Chondrocyte (in vitro differentiated cells): ENCODE measurements around the gene RWDD3. TPM values are rescaled to one million over a fixed set of nuclear protein-coding genes. Genes with fewer than 3 reads are reported as not detected.
A peak's percentile ranks its signal among the peaks of the same experiment; 100 is the strongest.

Experiments used
- DNase-seq: peaks from one replicate; pipeline ENCODE4 v3.0.0; 2021; ENCODE audit warnings: mixed read lengths, low spot score
- H3K27ac Mint-ChIP-seq: one replicate; pipeline ENCODE4 v1.8.0; 2021; ENCODE audit warnings: mild to moderate bottlenecking, moderate library complexity, mixed read lengths; ENCODE audit not compliant: unreplicated experiment
- H3K27me3 Mint-ChIP-seq: 2 replicates; pipeline ENCODE4 v1.8.0; 2021; ENCODE audit warnings: low read depth, mixed read lengths
- H3K36me3 Mint-ChIP-seq: 2 replicates; pipeline ENCODE4 v1.8.0; 2021; ENCODE audit warnings: low read depth, mixed read lengths
- H3K4me1 Mint-ChIP-seq: 2 replicates; pipeline ENCODE4 v1.8.0; 2021; ENCODE audit warnings: low read depth, mild to moderate bottlenecking, mixed read lengths
- H3K4me3 Mint-ChIP-seq: one replicate; pipeline ENCODE4 v1.8.0; 2021; ENCODE audit warnings: mild to moderate bottlenecking, moderate library complexity, mixed read lengths; ENCODE audit not compliant: unreplicated experiment
- H3K9me3 Mint-ChIP-seq: 2 replicates; pipeline ENCODE4 v1.8.0; 2021; ENCODE audit warnings: low read depth, mixed read lengths
- CTCF ChIP-seq: fragments of 200-600 bp; sonication (generic); IDR thresholded peaks from 2 replicates; pipeline ENCODE4 v1.5.0; 2021; ENCODE audit warnings: antibody characterized with exemption, mild to moderate bottlenecking, moderate library complexity
- total RNA-seq: library from RNA; stranded (reverse); gene quantifications from 3 replicates; pipeline ENCODE4 v1.2.1, GENCODE V29; 2021

The RWDD3 gene
- total RNA-seq, 1 donor from 2014 or later: 17.6 TPM

DNA sequence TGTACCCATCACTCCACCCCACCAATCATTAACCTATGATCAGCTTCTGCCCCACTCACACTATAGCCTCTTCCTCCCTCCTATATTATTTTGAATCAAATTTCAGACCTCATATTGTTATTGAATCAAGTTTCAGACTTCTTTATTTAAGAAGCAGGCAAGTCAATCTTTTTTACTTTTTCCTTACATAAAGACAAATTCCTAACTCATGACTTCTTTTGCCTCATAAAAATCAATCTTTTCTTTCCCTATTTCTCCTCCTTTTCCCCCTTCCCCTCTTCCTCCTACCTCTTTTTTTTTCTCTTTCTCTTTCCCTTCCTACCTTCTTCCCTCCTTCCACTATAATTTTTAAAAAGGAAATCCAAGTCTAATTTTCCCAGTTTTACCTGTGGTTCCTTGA lies 4.3 kb upstream of the RWDD3 start:
- Mint-ChIP-seq H3K27ac (no peak overlapping the region), H3K4me3 (no peak overlapping the region), H3K9me3 (no peaks in the 10 kb centered on the region), H3K4me1 (peaks cover 10% of the 10 kb centered on the region), H3K36me3 (no peaks in the 10 kb centered on the region), H3K27me3 (peaks cover 4% of the 10 kb centered on the region)
- no peak for DNase-seq
- TF ChIP-seq CTCF: no peak

DNA sequence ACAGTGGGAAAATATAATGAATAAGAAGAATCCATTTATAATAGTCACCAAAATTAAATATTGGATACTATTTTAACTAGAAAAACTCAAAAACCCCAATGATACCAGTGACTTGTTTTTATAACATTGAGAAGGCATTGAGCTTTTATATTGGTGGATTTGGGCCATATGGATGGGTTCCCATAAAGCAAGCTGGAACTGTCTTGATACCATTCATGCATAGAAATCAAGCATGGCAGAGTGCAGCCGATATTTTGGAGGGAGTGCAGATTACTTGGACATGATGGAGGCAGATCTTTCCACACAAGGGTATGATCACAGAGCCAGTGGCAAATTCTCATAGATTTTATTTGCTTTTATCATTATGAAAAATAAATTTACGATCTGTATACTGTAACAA lies 3.8 kb upstream of the RWDD3 start:
- H3K4me1 Mint-ChIP-seq: peaks cover 11% of the 10 kb centered on the region
- TF ChIP-seq CTCF: no peak
- no peak overlapping the region for H3K27ac Mint-ChIP-seq
- no peak overlapping the region for H3K4me3 Mint-ChIP-seq
- H3K27me3 Mint-ChIP-seq: peaks cover 4% of the 10 kb centered on the region
- H3K9me3 Mint-ChIP-seq: no peaks in the 10 kb centered on the region
- DNase-seq: no peak
- H3K36me3 Mint-ChIP-seq: no peaks in the 10 kb centered on the region

GRCh38 chr1:95230768-95231191 lies 3.2 kb upstream of the RWDD3 start:
- H3K27me3 Mint-ChIP-seq: peaks cover 4% of the 10 kb centered on the region
- no peaks in the 10 kb centered on the region for H3K9me3 Mint-ChIP-seq
- peaks cover 15% of the 10 kb centered on the region for H3K4me1 Mint-ChIP-seq
- no peak overlapping the region for H3K4me3 Mint-ChIP-seq
- DNase-seq: no peak
- no peaks in the 10 kb centered on the region for H3K36me3 Mint-ChIP-seq
- no peak for TF ChIP-seq CTCF
- H3K27ac Mint-ChIP-seq: no peak overlapping the region

GRCh38 chr1:95232646-95233318 lies 1.2 kb upstream of the RWDD3 start:
- Mint-ChIP-seq H3K4me1 (peaks cover 35% of the 10 kb centered on the region), H3K27me3 (peaks cover 4% of the 10 kb centered on the region), H3K27ac (peak overlapping the region; percentile 67), H3K4me3 (peak overlapping the region; percentile 88), H3K9me3 (no peaks in the 10 kb centered on the region), H3K36me3 (no peaks in the 10 kb centered on the region)
- DNase-seq: no peak
- TF ChIP-seq CTCF: no peak

DNA sequence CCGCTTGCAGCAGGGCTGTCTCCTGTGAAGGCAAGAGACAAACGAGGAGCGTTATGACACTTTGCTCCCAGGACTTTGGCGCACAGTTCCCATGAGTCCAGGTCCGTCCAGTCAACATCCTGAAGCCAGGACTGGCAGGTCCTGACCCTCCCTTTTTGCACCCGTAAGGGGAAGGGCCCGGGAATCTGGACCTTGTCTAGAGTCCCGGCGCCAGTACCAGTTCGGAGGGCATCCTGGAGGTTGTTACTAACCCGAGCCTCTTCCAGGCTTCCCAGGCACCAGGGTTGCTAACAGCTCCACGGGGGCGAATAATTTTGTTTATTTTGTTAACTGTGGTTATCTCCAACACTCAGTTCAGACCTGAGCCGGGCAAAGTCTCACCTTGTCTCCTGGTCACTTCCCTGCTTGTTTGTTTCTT lies 682 bp upstream of the RWDD3 start:
- TF ChIP-seq CTCF: no peak
- Mint-ChIP-seq H3K4me1 (peaks cover 39% of the 10 kb centered on the region), H3K9me3 (no peaks in the 10 kb centered on the region), H3K36me3 (no peaks in the 10 kb centered on the region), H3K27ac (peak overlapping the region; percentile 67), H3K4me3 (peak overlapping the region; percentile 88), H3K27me3 (peaks cover 4% of the 10 kb centered on the region)
- no peak for DNase-seq
